Mucosa of descending colon (tissue), 3 donors: ENCODE results near the gene AZIN2. TPM values are rescaled to one million over a fixed set of nuclear protein-coding genes. Genes with fewer than 3 reads are reported as not detected.

Experiments used
- ATAC-seq: fragments of 200-7000 bp; cut with Tn5 transposase; one replicate; pipeline ENCODE4 v1.9.1; 2020; ENCODE audit warnings: mild to moderate bottlenecking, moderate library complexity
- DNase-seq, 3 donors: peaks; one replicate each; pipeline ENCODE4 v3.0.0-alpha.2; 2020
- H3K36me3 ChIP-seq: fragments of 200-600 bp; one replicate; pipeline ENCODE4 v1.8.0; 2021; ENCODE audit warnings: low read depth, mild to moderate bottlenecking
- H3K4me1 ChIP-seq: fragments of 200-600 bp; one replicate; pipeline ENCODE4 v1.8.0; 2021; ENCODE audit warnings: low read depth, mild to moderate bottlenecking
- H3K4me3 ChIP-seq: fragments of 200-600 bp; one replicate; pipeline ENCODE4 v1.8.0; 2021; ENCODE audit warnings: mild to moderate bottlenecking
- H3K9me3 ChIP-seq: fragments of 200-600 bp; one replicate; pipeline ENCODE4 v1.8.0; 2021; ENCODE audit warnings: mild to moderate bottlenecking
- CTCF ChIP-seq: fragments of 200-600 bp; IDR thresholded peaks from one replicate; pipeline ENCODE4 v1.8.0; 2022; ENCODE audit warnings: antibody characterized with exemption, mild to moderate bottlenecking
- intact Hi-C, 2 donors: fragments of 100-400 bp; cut with DNase I in 1 of 2; cut with micrococcal nuclease in 1 of 2; formaldehyde crosslinking; loops; one replicate each; pipeline versions ENCODE4 v1.11.0 to v1.11.1; 2022; cut with DNase I, micrococcal nuclease
- total RNA-seq, 3 donors: library from RNA; stranded (reverse); fragmentation: NEBNext Ultra II Directional in 2 of 3; extraction: Animal tissue kit (Norgen Biotek cat#: 25700) in 2 of 3; gene quantifications; one replicate each; pipeline versions ENCODE4 v1.2.1 to v1.2.4, GENCODE V29; 2021 to 2023
- donor health status: DM: no; HTN: no; CAD: no; lungs with moderate emphysema.
- donor health status: DM: no; HTN: no; CAD: no.
- donor health status: DM: no; HTN: yes; CAD: no.

The AZIN2 gene
- total RNA-seq, 3 donors from 2014 or later, result 13.8 to 36.5 (median 19.0) TPM

GRCh38 chr1:33039840-33040239, 41.1 kb upstream of the AZIN2 start:
- Histone ChIP-seq H3K9me3 (no peaks in the 10 kb centered on the region), H3K4me3 (no peak overlapping the region), H3K36me3 (no peaks in the 10 kb centered on the region), H3K4me1 (peaks cover 13% of the 10 kb centered on the region)
- no peak for DNase-seq
- no peak for ATAC-seq
- intact Hi-C loops, result no loop called here
- no peak for TF ChIP-seq CTCF

- Histone ChIP-seq H3K4me3 (no peak overlapping the region), H3K36me3 (no peaks in the 10 kb centered on the region), H3K4me1 (peaks cover 6% of the 10 kb centered on the region), H3K9me3 (no peaks in the 10 kb centered on the region)
- TF ChIP-seq CTCF, result no peak
- ATAC-seq, result no peak
- DNase-seq, result no peak
- intact Hi-C loops, result no loop called here
Measured at GRCh38 chr1:33041026-33041425, 39.9 kb upstream of the AZIN2 start.

- no peaks in the 10 kb centered on the region for H3K36me3 ChIP-seq
- H3K4me1 ChIP-seq, result no peaks in the 10 kb centered on the region
- no peak for ATAC-seq
- DNase-seq, result no peak
- intact Hi-C loops, result no loop called here
- no peak for TF ChIP-seq CTCF
- no peak overlapping the region for H3K4me3 ChIP-seq
- H3K9me3 ChIP-seq, result no peaks in the 10 kb centered on the region
Measured at GRCh38 chr1:33042831-33043230, 38.1 kb upstream of the AZIN2 start.

GRCh38 chr1:33043267-33044092, 37.5 kb upstream of the AZIN2 start:
- H3K4me1 ChIP-seq, result no peaks in the 10 kb centered on the region
- H3K36me3 ChIP-seq, result no peaks in the 10 kb centered on the region
- no peak overlapping the region for H3K4me3 ChIP-seq
- no peak for TF ChIP-seq CTCF
- intact Hi-C loops, result no loop called here
- DNase-seq, result no peak
- no peaks in the 10 kb centered on the region for H3K9me3 ChIP-seq
- no peak for ATAC-seq

- H3K36me3 ChIP-seq, result no peaks in the 10 kb centered on the region
- intact Hi-C loops, result no loop called here
- no peaks in the 10 kb centered on the region for H3K4me1 ChIP-seq
- no peaks in the 10 kb centered on the region for H3K9me3 ChIP-seq
- no peak for TF ChIP-seq CTCF
- DNase-seq (peak; percentile 73 to 76 (median 74)), ATAC-seq (peak; percentile 90)
- no peak overlapping the region for H3K4me3 ChIP-seq
Measured at GRCh38 chr1:33045246-33045645, 35.7 kb upstream of the AZIN2 start.
